ENCODE results near the gene SDR42E2. TPM values are rescaled to one million over a fixed set of nuclear protein-coding genes. Genes with fewer than 3 reads are reported as not detected.

The SDR42E2 gene
- total and polyA plus RNA-seq, 2 of the 4 experiments (the other 2 are of a cell fraction) = not detected

DNA sequence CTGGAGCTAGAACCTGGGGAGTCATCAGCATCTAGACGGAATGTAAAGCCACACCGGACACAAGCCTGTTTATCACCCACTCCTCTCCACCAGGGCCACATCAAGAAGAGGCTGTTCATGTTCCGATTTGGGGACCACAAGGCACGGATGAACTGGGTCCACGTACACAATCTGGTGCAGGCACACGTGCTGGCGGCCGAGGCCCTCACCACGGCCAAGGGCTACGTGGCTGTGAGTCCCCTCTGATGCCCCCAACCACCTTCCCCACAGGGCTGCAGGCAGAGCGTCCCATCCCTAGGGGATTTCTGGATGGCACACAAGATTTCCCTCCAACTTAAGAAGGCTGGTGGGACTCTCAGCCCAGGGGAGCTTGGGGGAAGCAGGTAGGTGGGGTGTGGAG, 19.1 kb downstream of the SDR42E2 start:
- H3K23ac ChIP-seq (ENCODE audit: low read depth, low read length) = no peak overlapping the region
- H3K9ac ChIP-seq (ENCODE audit: low read depth, low read length) = no peak overlapping the region
- no peak overlapping the region for H2AFZ ChIP-seq (replicated peaks; ENCODE audit: low read length, poor library complexity)
- in situ Hi-C loops (cut with MboI; ENCODE audit: low sequenced_read_pairs) (loop anchor here (5.0 kb wide), 3 partner anchors 34 to 184 kb away; partner anchors contain the start of gene VWA3A), dilution Hi-C loops (cut with HindIII; ENCODE audit: low sequenced_read_pairs, unreplicated experiment) (no loop called here), intact Hi-C loops (cut with micrococcal nuclease) (no loop called here)
- H4K91ac ChIP-seq (ENCODE audit: insufficient read depth, low read depth, low read length) = no peak overlapping the region
- no TSS peak for BruUV-seq (replicated peaks)
- no peak for TF ChIP-seq CEBPB (IDR thresholded peaks at IDR 0.05; ENCODE audit: low read depth, low read length)
- TF ChIP-seq NFE2L2 (IDR thresholded peaks at IDR 0.05; ENCODE audit: low read depth, low read length) = no peak
- TF ChIP-seq, protein P1, sequence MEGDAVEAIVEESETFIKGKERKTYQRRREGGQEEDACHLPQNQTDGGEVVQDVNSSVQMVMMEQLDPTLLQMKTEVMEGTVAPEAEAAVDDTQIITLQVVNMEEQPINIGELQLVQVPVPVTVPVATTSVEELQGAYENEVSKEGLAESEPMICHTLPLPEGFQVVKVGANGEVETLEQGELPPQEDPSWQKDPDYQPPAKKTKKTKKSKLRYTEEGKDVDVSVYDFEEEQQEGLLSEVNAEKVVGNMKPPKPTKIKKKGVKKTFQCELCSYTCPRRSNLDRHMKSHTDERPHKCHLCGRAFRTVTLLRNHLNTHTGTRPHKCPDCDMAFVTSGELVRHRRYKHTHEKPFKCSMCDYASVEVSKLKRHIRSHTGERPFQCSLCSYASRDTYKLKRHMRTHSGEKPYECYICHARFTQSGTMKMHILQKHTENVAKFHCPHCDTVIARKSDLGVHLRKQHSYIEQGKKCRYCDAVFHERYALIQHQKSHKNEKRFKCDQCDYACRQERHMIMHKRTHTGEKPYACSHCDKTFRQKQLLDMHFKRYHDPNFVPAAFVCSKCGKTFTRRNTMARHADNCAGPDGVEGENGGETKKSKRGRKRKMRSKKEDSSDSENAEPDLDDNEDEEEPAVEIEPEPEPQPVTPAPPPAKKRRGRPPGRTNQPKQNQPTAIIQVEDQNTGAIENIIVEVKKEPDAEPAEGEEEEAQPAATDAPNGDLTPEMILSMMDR (conservative IDR thresholded peaks at IDR 0.05; ENCODE audit: low read depth, low read length) = no peak
- no peak for TF ChIP-seq MAZ (IDR thresholded peaks at IDR 0.05; ENCODE audit: borderline replicate concordance, low read depth, low read length)
- TF ChIP-seq POLR2A (IDR thresholded peaks at IDR 0.05; ENCODE audit: low read depth, low read length) = no peak
- TF ChIP-seq, protein P2, sequence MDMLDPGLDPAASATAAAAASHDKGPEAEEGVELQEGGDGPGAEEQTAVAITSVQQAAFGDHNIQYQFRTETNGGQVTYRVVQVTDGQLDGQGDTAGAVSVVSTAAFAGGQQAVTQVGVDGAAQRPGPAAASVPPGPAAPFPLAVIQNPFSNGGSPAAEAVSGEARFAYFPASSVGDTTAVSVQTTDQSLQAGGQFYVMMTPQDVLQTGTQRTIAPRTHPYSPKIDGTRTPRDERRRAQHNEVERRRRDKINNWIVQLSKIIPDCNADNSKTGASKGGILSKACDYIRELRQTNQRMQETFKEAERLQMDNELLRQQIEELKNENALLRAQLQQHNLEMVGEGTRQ (IDR thresholded peaks at IDR 0.05; ENCODE audit: low read depth, low read length) = no peak
- TF ChIP-seq RAD21 (IDR thresholded peaks at IDR 0.05; ENCODE audit: low read length) = no peak
- no peak for TF ChIP-seq FOS (IDR thresholded peaks at IDR 0.05; ENCODE audit: low read depth, low read length)
- no peak for TF ChIP-seq RCOR1 (IDR thresholded peaks at IDR 0.05; ENCODE audit: insufficient replicate concordance, low read length)
- TF ChIP-seq BHLHE40 (IDR thresholded peaks at IDR 0.05; ENCODE audit: low read depth, low read length) = no peak
- no peak for TF ChIP-seq SMC3 (IDR thresholded peaks at IDR 0.05; ENCODE audit: low read depth, low read length)
- no peak for TF ChIP-seq MXI1 (IDR thresholded peaks at IDR 0.05; ENCODE audit: borderline replicate concordance, low read depth, low read length)
- no peak for TF ChIP-seq RFX5 (IDR thresholded peaks at IDR 0.05; ENCODE audit: low read depth, low read length)
- TF ChIP-seq CHD1 (IDR thresholded peaks at IDR 0.05; ENCODE audit: low read depth, low read length) = no peak
- TF ChIP-seq, protein P3, sequence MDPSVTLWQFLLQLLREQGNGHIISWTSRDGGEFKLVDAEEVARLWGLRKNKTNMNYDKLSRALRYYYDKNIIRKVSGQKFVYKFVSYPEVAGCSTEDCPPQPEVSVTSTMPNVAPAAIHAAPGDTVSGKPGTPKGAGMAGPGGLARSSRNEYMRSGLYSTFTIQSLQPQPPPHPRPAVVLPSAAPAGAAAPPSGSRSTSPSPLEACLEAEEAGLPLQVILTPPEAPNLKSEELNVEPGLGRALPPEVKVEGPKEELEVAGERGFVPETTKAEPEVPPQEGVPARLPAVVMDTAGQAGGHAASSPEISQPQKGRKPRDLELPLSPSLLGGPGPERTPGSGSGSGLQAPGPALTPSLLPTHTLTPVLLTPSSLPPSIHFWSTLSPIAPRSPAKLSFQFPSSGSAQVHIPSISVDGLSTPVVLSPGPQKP (IDR thresholded peaks at IDR 0.05; ENCODE audit: borderline replicate concordance, low read depth, low read length) = no peak
- TF ChIP-seq MAFK (IDR thresholded peaks at IDR 0.05; ENCODE audit: low read depth, low read length) = no peak
- H3K4me1 ChIP-seq (ENCODE audit: control insufficient read depth, insufficient read depth, low read length) = no peaks in the 10 kb centered on the region
- H3K4me3 ChIP-seq (ENCODE audit: insufficient read depth, low read depth, low read length) = no peak overlapping the region
- H3K27ac ChIP-seq (ENCODE audit: insufficient read depth, low read length) = no peak overlapping the region
- H3K9me3 ChIP-seq (ENCODE audit: control insufficient read depth, insufficient read depth, low read length) = no peaks in the 10 kb centered on the region
- no peak overlapping the region for H2BK5ac ChIP-seq (ENCODE audit: low read depth, low read length, poor library complexity, severe bottlenecking)
- no peak overlapping the region for H4K8ac ChIP-seq (ENCODE audit: low read depth in 2 of 2, low read length in 2 of 2)
- no peak for ATAC-seq (ENCODE audit: low read depth)
- no peak overlapping the region for H3K56ac ChIP-seq (ENCODE audit: extremely low read depth, insufficient read depth, low read length)
- H3K18ac ChIP-seq (ENCODE audit: low read depth, low read length) = no peak overlapping the region
- no peak overlapping the region for H2BK15ac ChIP-seq (ENCODE audit: low read depth, low read length)
- ChIA-PET POLR2A (ENCODE audit: unreplicated experiment) (no interaction called here), CTCF (no interaction called here)
- no peaks in the 10 kb centered on the region for H4K20me1 ChIP-seq (ENCODE audit: insufficient read depth, low read length)
- no peak for DNase-seq
- no peak overlapping the region for H3K4me2 ChIP-seq (ENCODE audit: low read depth, low read length)
- no peak overlapping the region for H2AK9ac ChIP-seq (replicated peaks; ENCODE audit: low read depth, low read length, poor library complexity)
- no peak overlapping the region for H2BK20ac ChIP-seq (ENCODE audit: low read depth, low read length)
- WGBS, 2 experiments (ENCODE audit: extremely low coverage in 2 of 2, insufficient read length in 1 of 2) = 73% methylated on average over 2 of the region's 11 CpGs; no CpG with 5 or more reads in 1 of the 2 experiments
- no peak overlapping the region for H2AK5ac ChIP-seq (ENCODE audit: low read depth, low read length)
- H3K4ac ChIP-seq (ENCODE audit: low read depth, low read length) = no peak overlapping the region
- no peak overlapping the region for H3K14ac ChIP-seq (replicated peaks; ENCODE audit: low read depth, low read length)
- H2BK120ac ChIP-seq (ENCODE audit: low read depth, low read length) = no peak overlapping the region
- H3K9me1 ChIP-seq (ENCODE audit: insufficient read depth, low read length) = no peaks in the 10 kb centered on the region
- no peaks in the 10 kb centered on the region for H3K36me3 ChIP-seq (ENCODE audit: control insufficient read depth, insufficient read depth, low read length)
- no peaks in the 10 kb centered on the region for H3K79me1 ChIP-seq (ENCODE audit: low read depth in 1 of 2, low read length in 2 of 2)
- peaks cover 25% of the 10 kb centered on the region for H3K27me3 ChIP-seq (ENCODE audit: control insufficient read depth, insufficient read depth, low read length)
- H4K5ac ChIP-seq (ENCODE audit: low read depth, low read length) = no peak overlapping the region

Data from IMR-90 (cell line).